ENCODE measurements around the gene NPAS4. TPM values are rescaled to one million over a fixed set of nuclear protein-coding genes. Genes with fewer than 3 reads are reported as not detected.

NPAS4 gene
- total RNA-seq, 1 experiment from 2014 or later, result 1.6 TPM

DNA sequence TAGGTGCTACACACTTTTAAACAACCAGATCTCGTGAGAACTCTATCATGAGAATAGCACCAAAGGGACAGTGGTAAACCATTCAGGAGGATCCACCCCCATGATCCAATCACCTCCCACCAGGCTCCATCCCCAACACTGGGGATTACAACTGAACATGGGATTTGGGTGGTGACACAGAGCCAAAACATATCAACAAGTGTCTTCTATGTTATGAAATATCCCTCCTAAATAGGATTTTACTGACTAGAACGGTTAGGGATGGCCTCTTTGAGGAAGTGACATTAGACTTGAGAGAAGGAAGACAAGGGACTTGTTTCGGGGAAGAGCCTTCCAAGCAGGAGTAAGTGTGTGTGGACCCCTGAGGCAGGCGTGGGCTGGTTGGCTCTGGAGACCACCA, 29.7 kb downstream of the NPAS4 start:
- Histone ChIP-seq H2BK12ac (ENCODE audit: insufficient read length, low read depth, low read length) (no peak overlapping the region), H4K5ac (ENCODE audit: insufficient read length, low read depth, low read length) (no peak overlapping the region), H2AFZ (ENCODE audit: low read length) (no peak overlapping the region), H4K8ac (replicated peaks; ENCODE audit: insufficient read length, low read depth, low read length) (no peak overlapping the region), H3K23ac (ENCODE audit: insufficient read length, low read depth, low read length) (no peak overlapping the region), H3K18ac (ENCODE audit: insufficient read length, low read depth, low read length) (no peak overlapping the region), H2BK5ac (ENCODE audit: insufficient read length, low read length) (no peak overlapping the region), H3K23me2 (ENCODE audit: insufficient read length, low read depth, low read length, poor library complexity, severe bottlenecking) (no peaks in the 10 kb centered on the region), H2BK20ac (ENCODE audit: low read depth, low read length, poor library complexity, severe bottlenecking) (no peak overlapping the region), H2BK15ac (ENCODE audit: low read depth, low read length) (no peak overlapping the region), H3K4me2 (ENCODE audit: insufficient read depth, insufficient read length, low read length) (no peak overlapping the region), H2AK5ac (ENCODE audit: insufficient read length, low read length) (no peak overlapping the region), H3K27ac (ENCODE audit: insufficient read length, low read depth, low read length) (no peak overlapping the region), H3K79me1 (ENCODE audit: insufficient read depth, low read depth, low read length, poor library complexity, severe bottlenecking) (no peaks in the 10 kb centered on the region), H2BK120ac (ENCODE audit: low read depth, low read length, poor library complexity, severe bottlenecking) (no peak overlapping the region), H3K9ac (ENCODE audit: extremely low read depth, insufficient read length, low read length) (no peak overlapping the region), H3K9me3 (ENCODE audit: control insufficient read depth, low read depth, low read length) (peaks cover 7% of the 10 kb centered on the region), H3K4me1 (ENCODE audit: insufficient read depth, low read length) (no peaks in the 10 kb centered on the region), H3K4ac (ENCODE audit: low read depth, low read length) (no peak overlapping the region), H4K91ac (ENCODE audit: insufficient read length, low read depth, low read length) (no peak overlapping the region), H3K79me2 (ENCODE audit: insufficient read depth, low read length) (no peaks in the 10 kb centered on the region), H3K14ac (ENCODE audit: insufficient read depth, low read length) (no peak overlapping the region), H4K20me1 (ENCODE audit: control insufficient read depth, insufficient read depth, insufficient read length) (no peaks in the 10 kb centered on the region), H3T11ph (ENCODE audit: low read length) (no peak overlapping the region), H3K56ac (ENCODE audit: insufficient read length, low read depth, low read length) (no peak overlapping the region), H3K27me3 (ENCODE audit: insufficient read depth, low read length) (no peaks in the 10 kb centered on the region)
- Mint-ChIP-seq H3K27me3 (ENCODE audit: low read depth) (peaks cover 12% of the 10 kb centered on the region), H3K4me3 (no peak overlapping the region; a peak in 1 of 5 replicates), H3K27ac (no peak overlapping the region; a peak in 1 of 7 replicates), H3K9me3 (peaks cover 0 to 9% of the 10 kb centered on the region in 2 experiments; a peak in 2 of 5 replicates), H3K4me1 (peaks cover 25 to 41% of the 10 kb centered on the region in 2 experiments), H3K36me3 (ENCODE audit: insufficient read depth in 1 of 3, low read depth in 3 of 3) (peaks cover 0 to 5% (median 0%) of the 10 kb centered on the region in 3 experiments; a peak in 2 of 7 replicates)
- no CpG with 5 or more reads among the region's 4 CpGs for WGBS (ENCODE audit: extremely low coverage, insufficient read length, low lambda C conversion rate)
- TF ChIP-seq, protein P1, sequence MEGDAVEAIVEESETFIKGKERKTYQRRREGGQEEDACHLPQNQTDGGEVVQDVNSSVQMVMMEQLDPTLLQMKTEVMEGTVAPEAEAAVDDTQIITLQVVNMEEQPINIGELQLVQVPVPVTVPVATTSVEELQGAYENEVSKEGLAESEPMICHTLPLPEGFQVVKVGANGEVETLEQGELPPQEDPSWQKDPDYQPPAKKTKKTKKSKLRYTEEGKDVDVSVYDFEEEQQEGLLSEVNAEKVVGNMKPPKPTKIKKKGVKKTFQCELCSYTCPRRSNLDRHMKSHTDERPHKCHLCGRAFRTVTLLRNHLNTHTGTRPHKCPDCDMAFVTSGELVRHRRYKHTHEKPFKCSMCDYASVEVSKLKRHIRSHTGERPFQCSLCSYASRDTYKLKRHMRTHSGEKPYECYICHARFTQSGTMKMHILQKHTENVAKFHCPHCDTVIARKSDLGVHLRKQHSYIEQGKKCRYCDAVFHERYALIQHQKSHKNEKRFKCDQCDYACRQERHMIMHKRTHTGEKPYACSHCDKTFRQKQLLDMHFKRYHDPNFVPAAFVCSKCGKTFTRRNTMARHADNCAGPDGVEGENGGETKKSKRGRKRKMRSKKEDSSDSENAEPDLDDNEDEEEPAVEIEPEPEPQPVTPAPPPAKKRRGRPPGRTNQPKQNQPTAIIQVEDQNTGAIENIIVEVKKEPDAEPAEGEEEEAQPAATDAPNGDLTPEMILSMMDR (conservative IDR thresholded peaks at IDR 0.05), result no peak
- no peak for DNase-seq
